B cell (primary cell): ENCODE measurements around the gene TIMM21. TPM values are rescaled to one million over a fixed set of nuclear protein-coding genes. Genes with fewer than 3 reads are reported as not detected.

Experiments used
- ATAC-seq: fragments of 200-7000 bp; cut with Tn5 transposase; one replicate; pipeline ENCODE4 v1.10.0; 2021; ENCODE audit warnings: low read depth, mild to moderate bottlenecking, moderate number of reproducible peaks, moderate library complexity
- CTCF ChIA-PET: fragments of 350-600 bp; sonication (Branson Sonifier 250); formaldehyde crosslinking; loops from one replicate; lab custom pipeline; 2021; ENCODE audit warnings: antibody characterized with exemption, inconsistent platforms; lab: Charles Lee
- POLR2A ChIA-PET: fragments of 350-600 bp; sonication (Branson Sonifier 250); formaldehyde crosslinking; loops from one replicate; lab custom pipeline; 2021; ENCODE audit warnings: antibody characterized with exemption; lab: Charles Lee
- DNase-seq: peaks from one replicate; pipeline ENCODE4 v3.0.0; 2013
- H2AFZ ChIP-seq: 2 replicates; pipeline ENCODE4 v1.6.1; 2012; ENCODE audit warnings: mild to moderate bottlenecking, low read depth, low read length; ENCODE audit not compliant: insufficient read depth, poor library complexity, severe bottlenecking
- H3K27ac ChIP-seq, 2 donors: 1 replicate in 1 of 2; 2 replicates in 1 of 2; pipeline ENCODE4 v1.5.1; 2012 to 2013; ENCODE audit warnings: low read length in 2 of 2, mild to moderate bottlenecking in 2 of 2, moderate library complexity in 1 of 2
- H3K27me3 ChIP-seq, 4 experiments: fragments of 200-600 bp in 1 of 4; sonication (generic) in 1 of 4; replicated peaks in 1 of 4; 1 replicate in 2 of 4; 2 replicates in 2 of 4; pipeline versions ENCODE4 v1.6.1 to v1.7.0; 2013 to 2016; ENCODE audit warnings: low read length in 3 of 4, mild to moderate bottlenecking in 2 of 4, mixed read lengths in 1 of 4, moderate library complexity in 1 of 4; ENCODE audit not compliant: insufficient read depth in 4 of 4, control insufficient read depth in 3 of 4; ENCODE audit errors: control extremely low read depth in 1 of 4
- H3K36me3 ChIP-seq, 2 experiments: replicated peaks in 1 of 2; 1 replicate in 1 of 2; 2 replicates in 1 of 2; pipeline versions ENCODE4 v1.6.1 to v1.7.1; 2013; ENCODE audit warnings: low read length in 1 of 2; ENCODE audit not compliant: insufficient read depth in 2 of 2, control insufficient read depth in 1 of 2; ENCODE audit errors: control extremely low read depth in 1 of 2, extremely low read depth in 1 of 2
- H3K4me1 ChIP-seq, 2 donors: fragments of 200-600 bp in 1 of 2; sonication (generic) in 1 of 2; 1 replicate in 1 of 2; 2 replicates in 1 of 2; pipeline versions ENCODE4 v1.5.1 to v1.6.1; 2013 to 2017; ENCODE audit warnings: low read length in 2 of 2; ENCODE audit not compliant: control insufficient read depth in 2 of 2, insufficient read depth in 2 of 2
- H3K4me2 ChIP-seq: replicated peaks from 2 replicates; pipeline ENCODE3; 2012; ENCODE audit warnings: mild to moderate bottlenecking, low read depth, low read length; ENCODE audit not compliant: poor library complexity, severe bottlenecking
- H3K4me3 ChIP-seq, 5 experiments: fragments of 200-600 bp in 1 of 5; sonication (generic) in 1 of 5; 1 replicate in 3 of 5; 2 replicates in 2 of 5; pipeline versions ENCODE4 v1.5.1 to v1.7.0; 2011 to 2016; ENCODE audit warnings: low read length in 4 of 5, mild to moderate bottlenecking in 4 of 5, low read depth in 2 of 5, control low read depth in 1 of 5, moderate library complexity in 1 of 5; ENCODE audit not compliant: insufficient read depth in 1 of 5; ENCODE audit errors: control extremely low read depth in 1 of 5, extremely low read depth in 1 of 5
- H3K79me2 ChIP-seq: fragments of 200-600 bp; sonication (generic); one replicate; pipeline ENCODE4 v1.6.0; 2016; ENCODE audit warnings: low read length; ENCODE audit not compliant: control insufficient read depth, insufficient read depth
- H3K9ac ChIP-seq: fragments of 200-600 bp; sonication (generic); 2 replicates; pipeline ENCODE4 v1.6.1; 2017; ENCODE audit warnings: mild to moderate bottlenecking, low read length, moderate library complexity
- H3K9me3 ChIP-seq, 3 donors: one replicate each; pipeline versions ENCODE4 v1.6.1 to v1.7.1; 2013; ENCODE audit warnings: low read length in 2 of 3; ENCODE audit not compliant: control insufficient read depth in 2 of 3, insufficient read depth in 1 of 3; ENCODE audit errors: control extremely low read depth in 1 of 3
- H4K20me1 ChIP-seq: 2 replicates; pipeline ENCODE4 v1.6.0; 2012; ENCODE audit warnings: mild to moderate bottlenecking, low read length; ENCODE audit not compliant: insufficient read depth, control insufficient read depth, poor library complexity, severe bottlenecking
- H3K27ac Mint-ChIP-seq: one replicate; pipeline ENCODE4 v1.8.0; 2021; ENCODE audit warnings: mixed read lengths
- H3K27me3 Mint-ChIP-seq: one replicate; pipeline ENCODE4 v1.8.0; 2021; ENCODE audit warnings: mixed read lengths
- H3K4me1 Mint-ChIP-seq: one replicate; pipeline ENCODE4 v1.8.0; 2021; ENCODE audit warnings: mixed read lengths
- H3K4me3 Mint-ChIP-seq: one replicate; pipeline ENCODE4 v1.8.0; 2021; ENCODE audit warnings: mixed read lengths
- H3K9me3 Mint-ChIP-seq: one replicate; pipeline ENCODE4 v1.8.0; 2022; ENCODE audit warnings: mixed read lengths; ENCODE audit not compliant: insufficient read depth
- EZH2 ChIP-seq: IDR thresholded peaks from 2 replicates; pipeline ENCODE4 v1.6.1; 2012; ENCODE audit warnings: borderline replicate concordance, low read depth, mild to moderate bottlenecking, moderate library complexity, low read length; ENCODE audit not compliant: insufficient read depth, poor library complexity, severe bottlenecking
- WGBS: methylation state at CpG from one replicate; pipeline ENCODE4 v1.1.5; 2013; ENCODE audit warnings: missing lambda C conversion rate; ENCODE audit not compliant: insufficient coverage; 5-methylcytosine and 5-hydroxymethylcytosine counted together
- intact Hi-C: fragments of 100-400 bp; cut with micrococcal nuclease; formaldehyde crosslinking; loops from one replicate; pipeline ENCODE4 v1.10.0; 2022
- polyA plus RNA-seq: library from polyadenylated mRNA; depleted of rRNA; stranded (reverse); fragments of >200 nt; gene quantifications from 2 replicates; pipeline ENCODE4 v1.2.3, GENCODE V29; 2012
- total RNA-seq, 2 donors: library from RNA; stranded (reverse); fragments of 120-200 nt in 1 of 2; gene quantifications; 1 replicate in 1 of 2; 2 replicates in 1 of 2; pipeline versions ENCODE4 v1.2.3 to v1.2.4, GENCODE V29; 2013 to 2022
- TF ChIP-seq, protein P1 (sequence below): fragments of 200-600 bp; IDR thresholded peaks from one replicate; pipeline ENCODE4 v1.8.0; 2022; ENCODE audit warnings: antibody characterized with exemption, mild to moderate bottlenecking

Gene TIMM21
- total and polyA plus RNA-seq, 2 donors (not counting 1 experiment from before 2014, with no cell fraction given) = 22.9 to 25.0 TPM

DNA sequence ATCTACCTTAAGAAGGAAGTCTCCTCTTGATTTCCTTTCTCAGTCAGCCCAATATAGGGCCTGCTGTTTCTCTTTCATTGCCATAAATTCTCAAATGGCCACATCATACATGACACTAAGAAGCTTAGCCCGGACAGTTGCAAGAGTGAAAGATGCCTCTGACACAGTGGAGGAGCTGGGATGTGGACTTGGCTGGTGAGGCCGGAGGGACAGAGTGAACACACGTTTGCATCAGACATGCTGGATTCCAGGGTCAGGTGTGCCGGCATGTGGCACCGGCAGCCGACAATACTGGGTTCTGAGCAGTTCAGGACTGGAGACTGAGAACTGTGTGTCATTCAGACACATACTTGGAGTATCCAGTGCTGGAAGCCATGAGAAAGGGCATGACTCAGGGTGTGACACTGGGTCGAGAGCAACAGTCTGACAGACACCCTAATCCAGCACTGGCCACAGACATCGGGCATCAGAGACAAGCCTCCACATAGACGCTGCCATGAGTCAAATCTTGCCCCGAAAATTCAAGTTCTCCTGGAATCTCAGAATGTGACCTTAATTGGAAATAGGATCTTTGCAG lies 31.4 kb downstream of the TIMM21 start:
- H3K79me2 ChIP-seq = no peaks in the 10 kb centered on the region
- H3K36me3 ChIP-seq = no peaks in the 10 kb centered on the region
- DNase-seq (no peak), ATAC-seq (no peak)
- H3K4me1 ChIP-seq = no peaks in the 10 kb centered on the region
- H3K4me1 Mint-ChIP-seq = no peaks in the 10 kb centered on the region
- no peaks in the 10 kb centered on the region for H3K9me3 Mint-ChIP-seq
- no peak overlapping the region for H2AFZ ChIP-seq
- no peaks in the 10 kb centered on the region for H4K20me1 ChIP-seq
- H3K27ac Mint-ChIP-seq = no peak overlapping the region
- no peak overlapping the region for H3K4me3 Mint-ChIP-seq
- ChIA-PET POLR2A (no interaction called here), CTCF (no interaction called here)
- peaks cover 29% of the 10 kb centered on the region for H3K27me3 Mint-ChIP-seq
- H3K27me3 ChIP-seq = peaks cover 0 to 8% (median 1%) of the 10 kb centered on the region in 4 experiments
- intact Hi-C loops = no loop called here
- TF ChIP-seq, protein P1, sequence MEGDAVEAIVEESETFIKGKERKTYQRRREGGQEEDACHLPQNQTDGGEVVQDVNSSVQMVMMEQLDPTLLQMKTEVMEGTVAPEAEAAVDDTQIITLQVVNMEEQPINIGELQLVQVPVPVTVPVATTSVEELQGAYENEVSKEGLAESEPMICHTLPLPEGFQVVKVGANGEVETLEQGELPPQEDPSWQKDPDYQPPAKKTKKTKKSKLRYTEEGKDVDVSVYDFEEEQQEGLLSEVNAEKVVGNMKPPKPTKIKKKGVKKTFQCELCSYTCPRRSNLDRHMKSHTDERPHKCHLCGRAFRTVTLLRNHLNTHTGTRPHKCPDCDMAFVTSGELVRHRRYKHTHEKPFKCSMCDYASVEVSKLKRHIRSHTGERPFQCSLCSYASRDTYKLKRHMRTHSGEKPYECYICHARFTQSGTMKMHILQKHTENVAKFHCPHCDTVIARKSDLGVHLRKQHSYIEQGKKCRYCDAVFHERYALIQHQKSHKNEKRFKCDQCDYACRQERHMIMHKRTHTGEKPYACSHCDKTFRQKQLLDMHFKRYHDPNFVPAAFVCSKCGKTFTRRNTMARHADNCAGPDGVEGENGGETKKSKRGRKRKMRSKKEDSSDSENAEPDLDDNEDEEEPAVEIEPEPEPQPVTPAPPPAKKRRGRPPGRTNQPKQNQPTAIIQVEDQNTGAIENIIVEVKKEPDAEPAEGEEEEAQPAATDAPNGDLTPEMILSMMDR = no peak
- no peak for TF ChIP-seq EZH2
- no peaks in the 10 kb centered on the region for H3K9me3 ChIP-seq
- H3K4me2 ChIP-seq = no peak overlapping the region
- H3K4me3 ChIP-seq = no peak overlapping the region
- H3K9ac ChIP-seq = no peak overlapping the region
- 93% methylated on average over 7 of the region's 10 CpGs for WGBS
- H3K27ac ChIP-seq = no peak overlapping the region

DNA sequence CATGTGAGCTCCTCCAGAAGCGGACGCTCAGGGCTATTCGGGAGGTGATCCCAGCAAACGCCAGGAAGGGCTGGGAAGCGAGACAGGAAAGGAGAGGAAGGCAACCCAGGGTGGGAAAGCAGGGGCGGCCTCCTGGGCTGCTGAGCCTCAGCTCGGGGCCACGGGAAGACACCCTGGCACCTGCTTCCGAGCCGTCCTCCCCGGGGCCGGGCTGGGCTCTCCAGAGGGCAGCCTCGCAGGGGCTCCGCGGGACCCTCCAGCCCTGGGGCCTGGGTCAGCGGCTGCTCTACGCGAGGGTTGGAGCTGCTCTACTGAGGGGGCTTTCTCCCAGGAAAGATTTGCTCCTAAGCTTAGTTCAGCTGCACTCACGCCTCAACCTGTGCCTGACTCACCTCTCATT lies 34.0 kb downstream of the TIMM21 start:
- H3K27ac ChIP-seq = no peak overlapping the region
- no peak overlapping the region for H3K4me3 ChIP-seq
- no peaks in the 10 kb centered on the region for H3K36me3 ChIP-seq
- peaks cover 0 to 16% (median 1%) of the 10 kb centered on the region in 4 experiments for H3K27me3 ChIP-seq
- no peak for DNase-seq
- H3K9me3 Mint-ChIP-seq = no peaks in the 10 kb centered on the region
- intact Hi-C loops = no loop called here
- TF ChIP-seq, protein P1 = no peak
- TF ChIP-seq EZH2 = no peak
- no peaks in the 10 kb centered on the region for H4K20me1 ChIP-seq
- no peak overlapping the region for H3K27ac Mint-ChIP-seq
- H2AFZ ChIP-seq = no peak overlapping the region
- CTCF ChIA-PET = no interaction called here
- no peak overlapping the region for H3K4me3 Mint-ChIP-seq
- H3K4me1 ChIP-seq = no peaks in the 10 kb centered on the region
- POLR2A ChIA-PET = interaction anchor here (0.8 kb wide), 1 partner anchor 141 kb away, joined by 3 read pairs; no protein-coding TSS in a partner anchor
- H3K27me3 Mint-ChIP-seq = peaks cover 35% of the 10 kb centered on the region
- H3K79me2 ChIP-seq = no peaks in the 10 kb centered on the region
- H3K4me1 Mint-ChIP-seq = no peaks in the 10 kb centered on the region
- H3K9ac ChIP-seq = no peak overlapping the region
- 93% methylated on average over 19 of the region's 19 CpGs for WGBS
- ATAC-seq = no peak
- no peak overlapping the region for H3K4me2 ChIP-seq
- H3K9me3 ChIP-seq = no peaks in the 10 kb centered on the region
